HL-60 (cell line): ENCODE results near the gene DYNLRB1.

Experiments used
- DNase-seq, 2 experiments: peaks; one replicate each; pipeline ENCODE4 v3.0.0-alpha.2; 2010 to 2020; ENCODE audit warnings: low read depth in 1 of 2, low spot score in 1 of 2
- H3K27ac ChIP-seq: fragments of 250-450 bp; sonication (Bioruptor Pico); replicated peaks from 2 replicates; pipeline ENCODE4 v1.5.1; 2020; ENCODE audit warnings: mild to moderate bottlenecking, moderate library complexity
- H3K27me3 ChIP-seq: fragments of 250-450 bp; sonication (Bioruptor Pico); 2 replicates; pipeline ENCODE4 v1.5.1; 2021; ENCODE audit warnings: mild to moderate bottlenecking, moderate library complexity; ENCODE audit not compliant: insufficient read depth, poor library complexity, severe bottlenecking
- H3K4me3 ChIP-seq: replicated peaks from 2 replicates; pipeline ENCODE4 v1.5.1; 2011; ENCODE audit warnings: mild to moderate bottlenecking, control low read depth, low read length; ENCODE audit not compliant: insufficient read depth
- CTCF ChIP-seq: IDR thresholded peaks from one replicate; pipeline ENCODE4 v1.5.1; 2011; ENCODE audit warnings: low read length, control low read depth, inconsistent platforms; ENCODE audit not compliant: insufficient read depth
- GABPA ChIP-seq: IDR thresholded peaks from 2 replicates; pipeline ENCODE4 v1.6.1; 2012; ENCODE audit warnings: low read depth
- POLR2AphosphoS5 ChIP-seq: IDR thresholded peaks from 2 replicates; pipeline ENCODE4 v1.6.1; 2012; ENCODE audit warnings: low read depth
- REST ChIP-seq: IDR thresholded peaks from 2 replicates; pipeline ENCODE4 v1.6.1; 2012; ENCODE audit warnings: low read depth; ENCODE audit not compliant: insufficient replicate concordance
- SPI1 ChIP-seq: IDR thresholded peaks from 2 replicates; pipeline ENCODE4 v1.6.1; 2012; ENCODE audit warnings: low read depth, mild to moderate bottlenecking, borderline replicate concordance

DYNLRB1 gene

GRCh38 chr20:34543463-34544056 is 27.3 kb downstream of the DYNLRB1 start:
- Histone ChIP-seq H3K27ac (no peak overlapping the region), H3K4me3 (no peak overlapping the region), H3K27me3 (no peaks in the 10 kb centered on the region)
- TF ChIP-seq GABPA (no peak), SPI1 (no peak), REST (no peak), CTCF (no peak), POLR2AphosphoS5 (no peak)
- no peak for DNase-seq

- TF ChIP-seq SPI1 (no peak), POLR2AphosphoS5 (no peak), GABPA (no peak), REST (no peak), CTCF (no peak)
- H3K27ac ChIP-seq: no peak overlapping the region
- no peak overlapping the region for H3K4me3 ChIP-seq
- no peak for DNase-seq
- no peaks in the 10 kb centered on the region for H3K27me3 ChIP-seq
These were observed 28.0 kb downstream of the DYNLRB1 start for GRCh38 chr20:34544109-34544796.

GRCh38 chr20:34546751-34547181 is 30.5 kb downstream of the DYNLRB1 start:
- TF ChIP-seq SPI1: no peak
- TF ChIP-seq REST: no peak
- TF ChIP-seq CTCF: no peak
- no peak for TF ChIP-seq POLR2AphosphoS5
- no peak for DNase-seq
- no peak overlapping the region for H3K4me3 ChIP-seq
- no peaks in the 10 kb centered on the region for H3K27me3 ChIP-seq
- H3K27ac ChIP-seq: no peak overlapping the region
